PFSK-1 (cell line): Measurements from ENCODE around the gene L3MBTL2.

Experiments
- POLR2AphosphoS5 ChIP-seq: IDR thresholded peaks from 2 replicates; pipeline ENCODE4 v1.6.1; 2012; ENCODE audit warnings: low read depth, mild to moderate bottlenecking, control low read depth, low read length, moderate library complexity
- SIN3A ChIP-seq: IDR thresholded peaks from 2 replicates; pipeline ENCODE4 v1.6.1; 2012; ENCODE audit warnings: mild to moderate bottlenecking, low read length, moderate library complexity, borderline replicate concordance; ENCODE audit not compliant: insufficient read depth
- TAF1 ChIP-seq: IDR thresholded peaks from 2 replicates; pipeline ENCODE4 v1.6.1; 2012; ENCODE audit warnings: low read length, control low read depth, borderline replicate concordance; ENCODE audit not compliant: insufficient read depth

GRCh38 chr22:41216984-41217383 lies 11.9 kb downstream of the L3MBTL2 start:
- TF ChIP-seq TAF1, result no peak
- TF ChIP-seq POLR2AphosphoS5, result no peak
- TF ChIP-seq SIN3A, result no peak
